ENCODE results near the gene TMEM106C.

DNA sequence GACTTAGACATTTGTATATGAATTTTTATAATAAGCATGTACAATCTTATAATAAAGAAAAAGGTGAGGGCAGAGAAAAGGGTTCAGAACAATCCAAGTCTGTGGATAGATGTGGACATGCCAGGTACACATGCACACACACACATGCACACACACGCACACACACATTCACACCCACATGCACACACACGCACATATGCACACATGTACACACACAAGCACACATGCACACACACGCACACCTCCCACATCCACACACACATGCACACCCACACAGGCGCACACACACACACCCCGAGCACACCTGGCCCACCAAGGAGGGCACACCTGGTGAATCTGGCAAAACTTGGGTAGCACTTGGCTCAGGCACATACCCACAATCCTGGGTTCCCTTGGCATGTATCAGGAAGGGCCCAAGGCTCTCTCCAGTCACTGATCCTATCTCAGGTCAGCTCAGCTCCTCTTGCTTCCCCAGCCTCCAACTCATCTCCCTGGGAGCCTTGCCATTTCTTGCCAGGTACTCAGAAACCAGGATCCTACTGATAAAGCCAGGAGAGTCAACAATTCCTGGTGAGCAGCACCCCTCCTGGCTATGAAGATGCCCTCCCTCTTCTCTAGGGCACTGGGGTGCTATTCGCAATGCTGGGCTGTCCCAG, 18.6 kb upstream of the TMEM106C start:
- TF ChIP-seq TEAD4 (IDR thresholded peaks at IDR 0.05; ENCODE audit: low read length) (no peak), TEAD4 (CRISPR knock-in tag; IDR thresholded peaks at IDR 0.05; ENCODE audit: borderline replicate concordance) (no peak), ZNF124 (CRISPR knock-in tag; IDR thresholded peaks at IDR 0.05) (no peak)
- TF ChIP-seq, protein P1, sequence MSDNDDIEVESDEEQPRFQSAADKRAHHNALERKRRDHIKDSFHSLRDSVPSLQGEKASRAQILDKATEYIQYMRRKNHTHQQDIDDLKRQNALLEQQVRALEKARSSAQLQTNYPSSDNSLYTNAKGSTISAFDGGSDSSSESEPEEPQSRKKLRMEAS (CRISPR knock-in tag; IDR thresholded peaks at IDR 0.05) = no peak
